Sciatic nerve (tissue), 2 donors: ENCODE data around the gene HMGB1. TPM values are rescaled to one million over a fixed set of nuclear protein-coding genes. Genes with fewer than 3 reads are reported as not detected.

Experiments
- ATAC-seq: fragments of 200-7000 bp; cut with Tn5 transposase; one replicate; pipeline ENCODE4 v1.9.1; 2020; ENCODE audit warnings: mild to moderate bottlenecking, moderate library complexity
- DNase-seq: peaks from one replicate; pipeline ENCODE4 v3.0.0-alpha.2; 2020; ENCODE audit warnings: low spot score
- intact Hi-C: fragments of 100-400 bp; cut with DNase I; formaldehyde crosslinking; loops from one replicate; pipeline ENCODE4 v1.14.2; 2022
- total RNA-seq: library from RNA; stranded (reverse); fragmentation: NEBNext Ultra II Directional; extraction: Animal tissue kit (Norgen Biotek cat#: 25700); gene quantifications from one replicate; pipeline ENCODE4 v1.2.1, GENCODE V29; 2021
- donor health status: DM: no; HTN: no; CAD: no.
- donor health status: DM: no; HTN: no; CAD: no.

The HMGB1 gene
- total RNA-seq, 1 donor from 2014 or later = 304 TPM

DNA sequence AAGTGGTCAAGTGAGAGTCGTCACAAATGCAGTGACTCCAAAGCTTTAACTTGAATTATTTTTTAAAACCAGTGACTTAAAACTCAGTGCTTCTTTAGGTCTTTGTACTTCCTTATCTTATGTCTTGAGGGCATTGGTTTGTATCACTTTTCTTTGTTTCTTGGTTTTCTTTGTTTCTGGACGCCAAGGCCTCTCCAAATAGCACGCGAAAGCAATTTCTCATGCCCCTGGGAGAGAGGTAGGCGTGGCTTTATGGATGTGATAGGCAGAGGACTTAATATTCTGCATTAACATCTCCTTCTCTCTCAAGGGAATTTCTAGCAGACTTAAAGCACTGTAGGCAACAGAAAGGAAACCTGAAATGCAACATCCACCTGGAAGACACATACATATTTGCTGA, 22.8 kb downstream of the HMGB1 start:
- intact Hi-C loops = no loop called here
- DNase-seq (no peak), ATAC-seq (no peak)

DNA sequence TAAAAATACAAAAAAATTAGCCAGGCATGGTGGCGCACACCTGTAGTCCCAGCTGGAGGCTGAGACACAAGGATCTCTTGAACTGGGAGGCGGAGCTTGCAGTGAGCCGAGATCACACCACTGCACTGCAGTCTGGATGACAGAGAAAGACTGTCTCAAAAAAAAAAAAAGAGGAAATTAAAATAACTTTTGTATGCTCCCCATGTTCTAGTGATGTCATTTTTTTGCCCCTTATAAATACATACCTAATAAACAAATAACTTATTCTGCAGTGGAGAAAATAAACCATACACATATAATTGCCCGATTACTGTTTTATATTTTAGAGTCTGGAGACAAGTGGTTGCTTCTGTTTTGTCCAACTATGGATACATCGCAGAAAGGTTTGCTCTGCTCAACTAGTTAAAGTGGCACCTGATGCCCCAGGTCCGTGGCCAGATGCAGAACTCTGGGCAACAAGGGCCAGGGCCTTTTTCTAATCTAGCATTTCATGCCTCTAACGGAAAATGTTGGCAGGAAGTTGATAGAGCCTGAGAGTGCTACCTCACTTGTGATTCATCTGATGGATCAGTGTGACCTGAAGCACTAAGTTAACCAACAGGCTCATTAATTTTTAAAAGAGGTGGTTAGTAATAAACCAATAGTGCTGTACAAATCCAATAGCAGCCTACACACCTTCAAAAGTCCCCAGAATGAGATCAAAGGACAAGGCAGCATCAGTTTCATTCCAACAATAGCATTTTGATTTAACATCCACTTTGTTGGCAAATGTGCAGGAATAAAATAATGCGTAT, 24.6 kb downstream of the HMGB1 start:
- ATAC-seq = no peak
- intact Hi-C loops = no loop called here
- DNase-seq = no peak

DNA sequence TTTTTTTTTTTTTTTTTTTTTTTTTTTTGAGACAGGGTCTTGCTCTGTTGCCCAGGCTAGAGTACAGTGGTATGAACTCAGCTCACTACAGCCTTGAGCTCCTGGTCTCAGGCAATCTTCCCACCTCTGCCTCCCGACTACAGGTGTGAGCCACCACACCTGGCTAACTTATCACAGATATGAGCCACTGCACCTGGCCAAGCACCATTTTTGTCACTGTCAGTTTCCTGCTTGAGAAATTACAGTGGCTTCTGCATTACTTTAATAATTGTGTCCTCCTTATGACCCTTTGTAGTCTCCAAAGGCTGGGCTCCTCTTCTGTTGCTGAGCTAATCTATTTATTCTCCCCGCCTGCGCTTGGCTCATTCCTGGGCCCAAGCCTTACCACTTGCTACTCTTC, 27.4 kb downstream of the HMGB1 start:
- ATAC-seq = no peak
- intact Hi-C loops = no loop called here

DNA sequence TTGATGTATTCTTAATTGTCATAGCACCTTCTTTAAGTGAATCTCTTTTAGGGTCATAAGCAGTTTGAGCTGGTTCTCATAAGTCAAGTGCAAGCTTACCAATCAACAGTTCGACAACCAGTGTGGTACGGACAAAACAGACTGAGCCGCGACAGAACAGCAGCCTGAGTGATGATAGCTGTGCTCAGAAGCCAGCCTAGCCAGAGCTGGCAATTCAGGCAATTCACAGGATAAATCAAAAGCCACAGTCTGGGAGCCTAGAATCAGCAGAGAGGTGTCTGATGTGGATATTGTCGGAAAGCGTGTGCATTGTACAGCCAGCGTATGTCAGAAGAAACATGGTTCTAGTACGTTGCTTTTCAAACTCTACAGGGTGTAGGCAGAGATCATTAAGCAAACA, 28.6 kb downstream of the HMGB1 start:
- intact Hi-C loops = no loop called here
- DNase-seq (no peak), ATAC-seq (no peak)

More for the DNA sequence above, 27.4 kb downstream of the HMGB1 start:
- DNase-seq = no peak

DNA sequence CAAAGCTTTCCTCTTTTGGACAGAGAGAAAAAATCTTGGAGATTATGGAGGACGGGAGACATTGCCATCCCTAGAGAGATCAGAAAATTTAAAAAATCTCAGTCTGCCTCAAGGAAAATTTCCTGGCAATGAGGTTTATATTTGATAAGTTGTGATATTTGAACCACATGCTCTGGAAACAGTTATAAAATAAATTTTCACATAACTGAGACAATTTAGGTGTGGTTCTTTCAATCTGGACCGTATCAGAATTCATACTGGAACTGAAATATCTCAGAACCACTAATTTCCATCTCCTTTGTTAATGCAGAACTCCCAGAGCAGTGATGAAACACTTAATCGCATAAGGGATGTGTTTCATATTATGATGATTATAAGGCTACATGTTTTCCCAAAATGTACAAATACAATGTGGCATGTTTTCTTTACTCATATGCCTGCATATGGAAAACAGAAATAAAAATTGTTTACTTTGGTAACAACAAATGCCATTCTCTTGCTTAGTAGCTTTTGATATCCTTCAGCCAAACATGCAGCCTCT, 29.8 kb downstream of the HMGB1 start:
- no peak for DNase-seq
- intact Hi-C loops = no loop called here
- ATAC-seq = no peak

DNA sequence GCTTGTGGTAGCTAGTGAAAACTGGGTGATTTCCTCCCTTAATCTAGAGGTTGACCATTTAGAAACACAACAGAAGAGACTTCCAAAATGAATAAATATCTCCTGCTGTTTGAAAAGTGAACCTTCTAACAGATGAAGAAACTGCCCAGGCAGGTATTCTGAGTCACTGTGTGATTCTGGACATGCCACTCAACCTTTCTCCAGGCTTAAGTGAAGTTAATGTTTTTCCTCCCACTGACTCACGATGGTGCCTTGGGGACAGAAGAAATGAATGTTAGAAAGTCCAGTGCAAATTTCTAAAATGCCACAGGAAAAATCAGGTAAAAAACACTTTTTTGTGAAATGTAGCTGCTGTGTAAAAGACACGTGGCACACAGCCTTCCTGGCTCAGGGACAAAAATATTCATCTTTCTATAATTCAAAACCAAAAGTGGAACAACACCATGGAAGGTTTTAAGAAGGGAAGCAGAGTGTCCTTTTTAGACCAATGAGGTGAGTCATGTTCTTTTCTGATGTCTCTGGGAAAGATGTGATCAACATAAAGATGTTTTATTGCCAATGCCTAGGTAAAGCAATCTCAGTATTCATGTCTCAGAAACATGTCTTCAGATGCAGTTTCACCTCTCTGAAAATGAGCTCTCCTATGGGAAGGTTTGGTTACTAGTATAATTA, 34.3 kb downstream of the HMGB1 start:
- intact Hi-C loops = no loop called here
- DNase-seq = no peak
- ATAC-seq = no peak

- intact Hi-C loops = loop anchor here (2.0 kb wide), 1 partner anchor 43 kb away; no protein-coding TSS in a partner anchor
- ATAC-seq (peak; percentile 57), DNase-seq (no peak)
Observed at GRCh38 chr13:30429721-30430694, 35.7 kb downstream of the HMGB1 start.

GRCh38 chr13:30429235-30429634, 36.5 kb downstream of the HMGB1 start:
- no peak for ATAC-seq
- no peak for DNase-seq
- intact Hi-C loops = loop anchor here (2.0 kb wide), 1 partner anchor 42 kb away; no protein-coding TSS in a partner anchor

GRCh38 chr13:30423891-30424290, 41.8 kb downstream of the HMGB1 start:
- ATAC-seq = no peak
- intact Hi-C loops = no loop called here

GRCh38 chr13:30422054-30422839, 43.5 kb downstream of the HMGB1 start, which contains the start of gene UBE2L5:
UBE2L5 (plus strand) TSS chr13:30422493; CDS start chr13:30427991, 5,498 bp downstream.
- DNase-seq (peak; percentile 88), ATAC-seq (peak; percentile 88)
- intact Hi-C loops = no loop called here

More at GRCh38 chr13:30423891-30424290, 41.8 kb downstream of the HMGB1 start:
- DNase-seq = no peak

DNA sequence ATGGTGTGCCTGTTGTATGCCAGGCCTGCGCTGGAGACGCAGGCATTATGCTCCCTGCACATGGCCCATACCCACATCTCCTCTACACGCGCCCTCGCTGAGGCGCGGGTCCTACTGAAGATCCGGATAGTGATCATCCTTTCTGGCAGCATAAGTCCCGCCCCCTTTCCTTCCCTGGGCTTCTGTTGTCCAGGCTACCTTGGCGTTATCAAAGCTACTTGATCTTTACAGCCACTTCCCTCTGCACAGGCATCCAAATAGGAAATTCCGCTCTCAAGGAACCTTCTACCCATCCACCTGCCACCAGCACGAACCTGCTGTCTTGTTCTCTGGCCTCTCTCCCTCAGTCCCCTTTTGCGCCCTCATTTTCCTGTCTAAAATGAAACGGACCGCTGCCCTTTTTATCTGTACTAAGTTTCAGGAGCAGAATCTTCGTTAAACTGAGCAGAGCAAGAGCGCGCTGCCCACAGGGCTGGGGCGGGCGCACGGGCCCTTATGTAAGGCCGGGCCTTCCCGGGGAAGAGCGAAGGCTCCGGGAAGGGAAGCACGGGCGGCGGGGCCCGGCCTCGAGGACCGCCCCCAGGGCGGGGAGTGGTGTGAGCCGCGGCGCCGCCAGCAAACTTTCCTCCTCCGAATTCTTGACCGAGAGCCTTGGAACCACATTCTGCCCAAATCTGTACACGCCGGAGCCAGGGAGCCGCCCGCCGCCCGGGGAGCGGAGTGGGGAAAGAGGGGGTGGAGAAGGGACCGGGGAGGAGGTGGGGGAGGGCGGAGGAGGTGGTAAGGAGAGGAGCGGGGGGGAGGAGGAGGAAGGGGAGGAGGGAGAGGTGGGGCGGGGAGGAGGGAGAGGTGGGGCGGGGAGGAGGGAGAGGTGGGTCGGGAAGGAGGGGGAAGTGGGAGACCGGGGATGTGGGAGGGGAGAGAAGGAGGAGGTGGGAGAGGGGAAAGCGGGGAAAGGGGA, 44.4 kb downstream of the HMGB1 start:
- peak; percentile 93 for DNase-seq
- peak; percentile 95 for ATAC-seq
- intact Hi-C loops = no loop called here

GRCh38 chr13:30418717-30419459, 46.8 kb downstream of the HMGB1 start:
- DNase-seq = no peak
- ATAC-seq = no peak
- intact Hi-C loops = no loop called here

GRCh38 chr13:30418075-30418716, 47.5 kb downstream of the HMGB1 start:
- no peak for DNase-seq
- intact Hi-C loops = no loop called here
- ATAC-seq = no peak

- intact Hi-C loops = no loop called here
- ATAC-seq = no peak
Observed at GRCh38 chr13:30416471-30416870, 49.3 kb downstream of the HMGB1 start.

GRCh38 chr13:30415430-30416030, 50.2 kb downstream of the HMGB1 start:
- DNase-seq (no peak), ATAC-seq (no peak)
- intact Hi-C loops = no loop called here

More at GRCh38 chr13:30416471-30416870, 49.3 kb downstream of the HMGB1 start:
- DNase-seq = no peak
